ENCODE data around the gene SLC5A10. TPM values are rescaled to one million over a fixed set of nuclear protein-coding genes. Genes with fewer than 3 reads are reported as not detected.
"Not testable (repeated sequence)": the region's sequence is repeated elsewhere in the genome, so short reads cannot be mapped to it uniquely, and the experiment has no call there.

The SLC5A10 gene
- total RNA-seq, 6 experiments from 2014 or later, result not detected

DNA sequence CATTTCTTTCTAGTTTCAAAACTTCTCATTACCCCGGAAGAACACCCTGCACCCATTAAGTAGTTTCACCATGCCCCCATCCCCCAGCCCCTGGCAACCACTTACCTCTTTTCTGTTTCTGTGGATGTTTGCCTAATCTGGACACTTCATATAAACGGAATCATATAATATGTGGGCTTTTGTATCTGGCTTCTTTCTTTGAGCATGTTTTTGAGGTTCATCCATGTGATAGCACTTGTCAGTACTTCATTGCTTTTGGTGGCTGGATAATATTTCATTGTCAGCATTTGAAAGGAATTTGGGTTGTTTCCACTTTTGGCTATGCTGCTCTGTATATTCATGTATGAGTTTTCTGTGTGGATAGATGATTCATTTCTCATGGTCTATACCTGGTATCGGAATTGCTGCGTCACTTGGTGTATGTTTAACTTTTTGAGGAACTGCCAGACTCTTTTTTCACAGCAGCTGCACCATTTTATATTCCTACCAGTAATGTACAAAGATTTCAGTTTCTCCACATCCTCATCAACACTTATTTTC is 30.0 kb upstream of the SLC5A10 start:
- TF ChIP-seq, protein P1, sequence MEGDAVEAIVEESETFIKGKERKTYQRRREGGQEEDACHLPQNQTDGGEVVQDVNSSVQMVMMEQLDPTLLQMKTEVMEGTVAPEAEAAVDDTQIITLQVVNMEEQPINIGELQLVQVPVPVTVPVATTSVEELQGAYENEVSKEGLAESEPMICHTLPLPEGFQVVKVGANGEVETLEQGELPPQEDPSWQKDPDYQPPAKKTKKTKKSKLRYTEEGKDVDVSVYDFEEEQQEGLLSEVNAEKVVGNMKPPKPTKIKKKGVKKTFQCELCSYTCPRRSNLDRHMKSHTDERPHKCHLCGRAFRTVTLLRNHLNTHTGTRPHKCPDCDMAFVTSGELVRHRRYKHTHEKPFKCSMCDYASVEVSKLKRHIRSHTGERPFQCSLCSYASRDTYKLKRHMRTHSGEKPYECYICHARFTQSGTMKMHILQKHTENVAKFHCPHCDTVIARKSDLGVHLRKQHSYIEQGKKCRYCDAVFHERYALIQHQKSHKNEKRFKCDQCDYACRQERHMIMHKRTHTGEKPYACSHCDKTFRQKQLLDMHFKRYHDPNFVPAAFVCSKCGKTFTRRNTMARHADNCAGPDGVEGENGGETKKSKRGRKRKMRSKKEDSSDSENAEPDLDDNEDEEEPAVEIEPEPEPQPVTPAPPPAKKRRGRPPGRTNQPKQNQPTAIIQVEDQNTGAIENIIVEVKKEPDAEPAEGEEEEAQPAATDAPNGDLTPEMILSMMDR (IDR thresholded peaks at IDR 0.05), result no peak

DNA sequence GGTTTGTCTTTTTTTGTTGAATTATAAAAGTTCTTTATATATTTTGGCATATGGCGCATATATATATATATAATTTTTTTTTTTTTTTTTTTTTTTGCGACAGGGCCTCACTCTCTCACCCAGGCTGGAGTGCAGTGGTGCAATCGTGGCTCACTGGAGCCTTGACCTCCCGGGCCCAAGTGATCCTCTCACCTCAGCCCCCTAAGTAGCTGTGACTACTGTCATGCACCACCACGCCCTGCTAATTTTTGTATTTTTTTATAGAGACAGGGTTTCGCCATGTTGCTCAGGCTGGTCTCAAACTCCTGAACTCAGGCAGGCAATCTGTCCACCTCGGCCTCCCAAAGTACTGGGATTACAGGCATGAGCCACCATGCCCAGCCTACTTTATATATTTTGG is 29.4 kb upstream of the SLC5A10 start:
- not testable (repeated sequence) for H3K4me3 Mint-ChIP-seq; DNase-seq; H3K27ac Mint-ChIP-seq; H3K9me3 Mint-ChIP-seq; H3K27me3 Mint-ChIP-seq (ENCODE audit: insufficient read depth)
- Mint-ChIP-seq H3K36me3 (ENCODE audit: low read depth) (peaks cover 23% of the 10 kb centered on the region), H3K4me1 (ENCODE audit: low read depth) (peaks cover 38% of the 10 kb centered on the region)

More for the DNA sequence above, 30.0 kb upstream of the SLC5A10 start:
- Mint-ChIP-seq H3K4me3 (peak overlapping the region; percentile 28), H3K27me3 (ENCODE audit: insufficient read depth) (no peaks in the 10 kb centered on the region), H3K36me3 (ENCODE audit: low read depth) (peaks cover 27% of the 10 kb centered on the region), H3K9me3 (no peaks in the 10 kb centered on the region), H3K4me1 (ENCODE audit: low read depth) (peaks cover 44% of the 10 kb centered on the region), H3K27ac (peak overlapping the region; percentile 51; the same call in 1 of the 2 replicates)
- DNase-seq, result no peak

DNA sequence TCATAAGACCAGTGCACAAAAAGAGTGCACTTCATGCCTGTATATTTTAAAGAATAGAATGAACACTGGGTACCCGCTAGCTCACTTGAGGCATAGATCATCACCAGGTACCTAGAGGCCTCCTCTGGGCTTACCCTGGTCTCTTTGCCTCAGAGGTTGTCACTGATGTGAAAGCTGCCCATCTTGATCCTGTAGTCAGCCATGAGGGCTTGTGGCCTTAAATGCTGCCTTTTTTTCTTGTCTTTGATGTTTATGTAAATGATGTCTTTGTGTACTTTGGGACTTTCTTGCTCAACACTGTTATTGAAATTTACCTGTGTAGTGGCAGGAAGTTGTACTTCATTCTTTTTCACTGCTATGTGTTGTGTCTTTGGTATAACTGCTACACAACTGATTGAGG is 26.8 kb upstream of the SLC5A10 start:
- Mint-ChIP-seq H3K4me1 (ENCODE audit: low read depth) (peaks cover 20% of the 10 kb centered on the region), H3K36me3 (ENCODE audit: low read depth) (peaks cover 11% of the 10 kb centered on the region), H3K4me3 (no peak overlapping the region), H3K9me3 (no peaks in the 10 kb centered on the region), H3K27me3 (ENCODE audit: insufficient read depth) (no peaks in the 10 kb centered on the region), H3K27ac (no peak overlapping the region)
- no peak for DNase-seq
- TF ChIP-seq, protein P1 (IDR thresholded peaks at IDR 0.05), result no peak

DNA sequence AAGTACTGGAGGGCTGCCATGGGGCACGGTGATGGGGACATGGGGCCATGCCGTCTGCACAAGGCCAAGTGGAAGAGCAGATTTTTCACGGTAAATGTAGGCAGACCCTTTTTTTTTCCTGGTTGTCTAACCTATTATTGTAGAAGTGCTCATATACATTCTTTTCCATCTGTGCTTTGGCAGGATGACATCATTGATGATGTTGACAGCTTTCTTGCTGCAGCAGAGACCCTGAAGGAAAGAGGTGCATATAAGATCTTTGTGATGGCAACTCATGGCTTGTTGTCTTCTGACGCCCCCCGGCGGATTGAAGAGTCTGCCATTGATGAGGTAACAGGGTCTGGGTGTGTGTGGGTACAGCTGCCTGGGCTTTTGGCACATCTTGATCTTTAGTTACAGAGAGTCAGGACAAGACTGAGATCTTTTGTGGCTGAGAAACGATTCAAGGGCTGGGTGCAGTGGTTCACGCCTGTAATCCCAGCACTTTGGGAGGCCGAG is 23.3 kb upstream of the SLC5A10 start:
- H3K9me3 Mint-ChIP-seq, result no peaks in the 10 kb centered on the region
- peaks cover 16% of the 10 kb centered on the region for H3K36me3 Mint-ChIP-seq (ENCODE audit: low read depth)
- no peak for DNase-seq
- peaks cover 2% of the 10 kb centered on the region for H3K27me3 Mint-ChIP-seq (ENCODE audit: insufficient read depth)
- H3K4me1 Mint-ChIP-seq (ENCODE audit: low read depth), result no peaks in the 10 kb centered on the region
- TF ChIP-seq, protein P1 (IDR thresholded peaks at IDR 0.05), result no peak
- no peak overlapping the region for H3K4me3 Mint-ChIP-seq
- no peak overlapping the region for H3K27ac Mint-ChIP-seq

DNA sequence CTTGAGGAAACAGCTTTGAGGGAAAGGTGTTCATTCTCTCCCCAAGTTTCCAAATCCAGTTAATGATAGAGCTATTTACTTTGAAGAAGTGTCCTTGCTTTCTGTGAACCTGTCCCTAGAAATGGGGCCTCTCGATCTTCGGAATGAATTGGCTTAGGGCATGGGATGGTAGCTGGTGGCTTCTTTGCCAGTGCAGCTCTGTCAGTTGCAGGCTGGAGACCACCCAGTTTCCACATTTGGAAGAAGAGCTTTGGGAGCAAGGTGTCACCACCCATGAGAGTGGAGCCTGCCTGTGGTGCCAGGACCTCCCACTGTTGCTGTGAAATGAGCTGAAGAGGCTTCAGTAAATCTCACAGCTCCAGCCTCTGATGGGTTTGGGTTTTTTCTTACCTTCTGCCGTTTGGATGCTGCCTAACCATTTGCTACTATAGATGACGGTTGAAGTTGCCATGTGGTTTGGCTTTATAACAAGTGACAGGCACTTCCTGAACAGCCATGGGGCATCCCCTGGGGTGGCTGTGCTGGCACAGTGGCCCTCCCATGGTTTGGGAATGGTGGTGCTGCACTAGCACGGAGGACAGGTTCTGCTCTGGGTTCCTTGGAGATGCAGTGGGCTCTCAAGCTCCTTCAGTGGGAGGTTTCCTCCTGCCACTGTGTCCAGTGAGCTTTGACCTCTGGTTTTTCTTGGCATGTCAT is 19.5 kb upstream of the SLC5A10 start:
- H3K4me3 Mint-ChIP-seq, result no peak overlapping the region
- DNase-seq, result no peak
- TF ChIP-seq, protein P1 (IDR thresholded peaks at IDR 0.05), result no peak
- H3K27me3 Mint-ChIP-seq (ENCODE audit: insufficient read depth), result peaks cover 2% of the 10 kb centered on the region
- no peak overlapping the region for H3K27ac Mint-ChIP-seq
- no peaks in the 10 kb centered on the region for H3K4me1 Mint-ChIP-seq (ENCODE audit: low read depth)
- no peaks in the 10 kb centered on the region for H3K9me3 Mint-ChIP-seq
- H3K36me3 Mint-ChIP-seq (ENCODE audit: low read depth), result peaks cover 11% of the 10 kb centered on the region

All from HFFc6 (cell line).